Neutrophil (primary cell): ENCODE results near the gene NTM.

Source experiments
- H3K27ac ChIP-seq: fragments of 200-600 bp; sonication (generic); 2 replicates; pipeline ENCODE4 v1.5.1; 2016; ENCODE audit warnings: mild to moderate bottlenecking, moderate library complexity
- H3K27me3 ChIP-seq: fragments of 200-600 bp; sonication (generic); 2 replicates; pipeline ENCODE4 v1.6.0; 2016; ENCODE audit warnings: mild to moderate bottlenecking
- H3K36me3 ChIP-seq: fragments of 200-600 bp; sonication (generic); 2 replicates; pipeline ENCODE4 v1.5.1; 2017
- H3K4me1 ChIP-seq, 2 experiments: fragments of 200-600 bp in 1 of 2; sonication (generic) in 1 of 2; 1 replicate in 1 of 2; 2 replicates in 1 of 2; pipeline versions ENCODE4 v1.5.1 to v1.6.1; 2013 to 2016; ENCODE audit warnings: low read depth in 1 of 2, low read length in 1 of 2, mild to moderate bottlenecking in 1 of 2, moderate library complexity in 1 of 2; ENCODE audit not compliant: control insufficient read depth in 1 of 2, insufficient read depth in 1 of 2
- H3K4me3 ChIP-seq, 2 experiments: fragments of 200-600 bp in 1 of 2; sonication (generic) in 1 of 2; 1 replicate in 1 of 2; 2 replicates in 1 of 2; pipeline ENCODE4 v1.5.1; 2013 to 2016; ENCODE audit warnings: low read depth in 1 of 2, low read length in 1 of 2, mild to moderate bottlenecking in 1 of 2, moderate library complexity in 1 of 2
- H3K9me3 ChIP-seq: fragments of 200-600 bp; sonication (generic); 2 replicates; pipeline ENCODE4 v1.5.1; 2016
- TF ChIP-seq, protein P1 (sequence below): fragments of 200-600 bp; sonication (generic); IDR thresholded peaks from 2 replicates; pipeline ENCODE4 v1.5.1; 2016; ENCODE audit warnings: antibody characterized with exemption

Gene NTM

DNA sequence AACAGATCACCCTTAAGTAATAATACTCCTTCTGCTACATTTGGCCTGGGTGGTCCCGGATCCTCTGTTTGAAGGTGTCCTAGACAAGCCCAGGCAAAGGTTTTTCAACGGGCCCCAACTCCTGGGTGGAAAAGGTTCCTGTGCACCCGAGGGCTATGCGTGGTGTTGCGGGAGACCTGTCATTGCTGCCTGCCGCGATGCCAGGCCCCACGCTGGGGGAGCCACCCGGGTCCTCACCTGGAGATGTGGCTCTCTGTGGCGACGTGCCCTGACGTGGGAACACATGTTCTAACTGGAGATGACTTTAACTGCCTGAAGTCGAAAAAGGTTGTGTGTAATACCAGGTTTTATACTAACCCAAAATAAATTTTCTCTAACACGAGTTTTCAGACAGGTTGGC lies 467.1 kb downstream of the NTM start:
- Histone ChIP-seq H3K4me3 (no peak overlapping the region), H3K27me3 (no peaks in the 10 kb centered on the region), H3K27ac (no peak overlapping the region), H3K36me3 (no peaks in the 10 kb centered on the region), H3K4me1 (peaks cover 19 to 30% of the 10 kb centered on the region in 2 experiments), H3K9me3 (no peaks in the 10 kb centered on the region)
- TF ChIP-seq, protein P1, sequence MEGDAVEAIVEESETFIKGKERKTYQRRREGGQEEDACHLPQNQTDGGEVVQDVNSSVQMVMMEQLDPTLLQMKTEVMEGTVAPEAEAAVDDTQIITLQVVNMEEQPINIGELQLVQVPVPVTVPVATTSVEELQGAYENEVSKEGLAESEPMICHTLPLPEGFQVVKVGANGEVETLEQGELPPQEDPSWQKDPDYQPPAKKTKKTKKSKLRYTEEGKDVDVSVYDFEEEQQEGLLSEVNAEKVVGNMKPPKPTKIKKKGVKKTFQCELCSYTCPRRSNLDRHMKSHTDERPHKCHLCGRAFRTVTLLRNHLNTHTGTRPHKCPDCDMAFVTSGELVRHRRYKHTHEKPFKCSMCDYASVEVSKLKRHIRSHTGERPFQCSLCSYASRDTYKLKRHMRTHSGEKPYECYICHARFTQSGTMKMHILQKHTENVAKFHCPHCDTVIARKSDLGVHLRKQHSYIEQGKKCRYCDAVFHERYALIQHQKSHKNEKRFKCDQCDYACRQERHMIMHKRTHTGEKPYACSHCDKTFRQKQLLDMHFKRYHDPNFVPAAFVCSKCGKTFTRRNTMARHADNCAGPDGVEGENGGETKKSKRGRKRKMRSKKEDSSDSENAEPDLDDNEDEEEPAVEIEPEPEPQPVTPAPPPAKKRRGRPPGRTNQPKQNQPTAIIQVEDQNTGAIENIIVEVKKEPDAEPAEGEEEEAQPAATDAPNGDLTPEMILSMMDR: no peak

DNA sequence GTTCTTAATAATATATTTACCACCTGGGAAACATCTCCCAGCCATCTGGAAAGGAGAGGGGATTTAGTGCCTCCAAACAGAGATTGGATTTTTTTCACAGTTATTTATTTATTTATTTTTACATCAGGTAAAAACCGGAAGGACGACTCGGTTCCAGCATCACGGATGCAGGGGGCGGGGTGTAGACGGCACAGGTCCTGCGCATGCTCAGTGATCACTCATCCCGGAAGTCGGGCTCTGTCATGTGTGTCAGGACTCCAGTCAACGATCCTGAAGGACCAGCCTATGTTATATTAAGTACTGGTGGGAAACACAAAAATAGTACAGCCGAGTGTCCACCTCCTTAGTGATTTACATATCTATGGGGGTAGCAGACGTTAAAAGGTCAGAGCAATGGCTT lies 467.6 kb downstream of the NTM start:
- Histone ChIP-seq H3K4me3 (no peak overlapping the region), H3K4me1 (peaks cover 19 to 33% of the 10 kb centered on the region in 2 experiments), H3K9me3 (no peaks in the 10 kb centered on the region), H3K27ac (no peak overlapping the region), H3K36me3 (no peaks in the 10 kb centered on the region), H3K27me3 (no peaks in the 10 kb centered on the region)
- TF ChIP-seq, protein P1: no peak

DNA sequence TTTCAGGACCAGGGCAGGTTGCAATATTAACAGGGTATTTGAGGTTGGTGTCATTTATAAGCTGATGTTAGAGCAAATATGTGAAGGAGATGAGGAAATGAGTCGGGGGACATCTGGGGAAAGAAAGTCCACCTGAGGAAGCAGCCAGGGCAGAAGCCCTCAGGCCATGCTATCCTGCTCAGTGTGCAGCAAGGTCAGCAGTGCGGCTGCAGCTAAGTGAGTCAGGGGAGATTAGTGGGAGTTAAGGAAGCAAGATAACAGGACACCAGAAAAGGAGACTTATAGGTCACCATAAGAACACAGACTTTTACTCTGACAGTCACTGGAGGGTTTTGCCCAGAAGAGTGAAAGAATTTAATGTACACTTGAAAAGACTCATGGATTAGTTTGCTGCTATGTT lies 468.9 kb downstream of the NTM start:
- TF ChIP-seq, protein P1: no peak
- Histone ChIP-seq H3K4me1 (peaks cover 19 to 24% of the 10 kb centered on the region in 2 experiments), H3K4me3 (no peak overlapping the region), H3K27ac (no peak overlapping the region), H3K36me3 (no peaks in the 10 kb centered on the region), H3K9me3 (no peaks in the 10 kb centered on the region), H3K27me3 (no peaks in the 10 kb centered on the region)

DNA sequence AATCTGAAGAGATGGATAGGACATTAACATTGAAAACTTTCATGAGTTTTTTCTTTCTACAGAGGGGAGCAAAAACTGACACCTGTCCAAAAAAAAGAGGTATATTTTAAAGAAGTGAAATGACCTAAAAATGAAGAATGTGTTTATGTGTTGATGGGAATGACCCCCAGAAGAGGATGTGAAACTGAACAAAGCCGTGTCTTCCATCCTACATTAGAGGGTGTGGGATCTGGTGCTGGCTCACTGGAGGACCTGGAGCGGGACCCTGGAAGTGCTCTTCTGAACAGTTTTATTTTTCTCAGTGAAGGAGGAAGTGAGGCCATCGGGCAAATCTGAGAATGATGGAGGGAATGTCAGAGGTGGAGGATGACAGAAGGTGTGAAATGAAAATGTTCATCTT lies 470.1 kb downstream of the NTM start:
- Histone ChIP-seq H3K4me3 (no peak overlapping the region), H3K27me3 (no peaks in the 10 kb centered on the region), H3K9me3 (no peaks in the 10 kb centered on the region), H3K36me3 (no peaks in the 10 kb centered on the region), H3K4me1 (peaks cover 19 to 24% of the 10 kb centered on the region in 2 experiments), H3K27ac (peak overlapping the region; percentile 78)
- TF ChIP-seq, protein P1: no peak

DNA sequence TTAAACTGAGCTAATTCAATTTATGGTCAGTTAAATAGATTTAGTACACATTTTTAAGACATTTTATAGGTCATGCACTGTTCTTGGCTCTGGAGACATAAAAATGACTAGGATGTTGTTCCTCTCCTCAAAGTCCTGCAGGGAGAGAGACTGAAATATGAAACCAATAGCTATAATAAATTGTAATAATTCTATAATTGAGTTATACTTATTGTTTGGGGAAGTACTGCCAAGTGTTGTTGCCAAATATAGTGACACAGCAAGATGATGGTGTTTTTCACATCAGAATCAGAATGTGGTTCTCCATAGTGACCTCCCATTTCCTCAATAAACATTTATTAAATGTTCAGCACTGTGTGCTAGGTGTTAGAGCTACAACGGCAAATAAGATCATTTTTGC lies 470.6 kb downstream of the NTM start:
- H3K27me3 ChIP-seq: no peaks in the 10 kb centered on the region
- no peaks in the 10 kb centered on the region for H3K9me3 ChIP-seq
- TF ChIP-seq, protein P1: no peak
- H3K27ac ChIP-seq: peak overlapping the region; percentile 78
- no peaks in the 10 kb centered on the region for H3K36me3 ChIP-seq
- no peak overlapping the region for H3K4me3 ChIP-seq
- H3K4me1 ChIP-seq: peaks cover 19 to 24% of the 10 kb centered on the region in 2 experiments
